Neural cell (in vitro differentiated cells): ENCODE data around the gene SMR3A. TPM values are rescaled to one million over a fixed set of nuclear protein-coding genes. Genes with fewer than 3 reads are reported as not detected.

Experiments used
- H2AFZ ChIP-seq: fragments of 200-600, 300-800 bp; sonication (generic), shearing (Covaris generic); 2 replicates; pipeline ENCODE4 v1.6.0; 2014; ENCODE audit warnings: low read depth, mild to moderate bottlenecking, antibody characterized with exemption, low read length, moderate library complexity
- H3F3A ChIP-seq: fragments of 200-600 bp; shearing (Covaris generic); 2 replicates; pipeline ENCODE4 v1.6.1; 2016; ENCODE audit warnings: mild to moderate bottlenecking, moderate library complexity, mixed read lengths, antibody characterized with exemption, low read length; ENCODE audit not compliant: insufficient read depth, poor library complexity, severe bottlenecking
- H3K27ac ChIP-seq: fragments of 200-600, 300-800 bp; sonication (generic), shearing (Covaris generic); 2 replicates; pipeline ENCODE4 v1.5.1; 2014; ENCODE audit warnings: mild to moderate bottlenecking, low read length, moderate library complexity
- H3K27me3 ChIP-seq: fragments of 300-800, 200-600 bp; sonication (generic), shearing (Covaris generic); 2 replicates; pipeline ENCODE4 v1.6.0; 2014; ENCODE audit warnings: mild to moderate bottlenecking, low read depth, low read length, moderate library complexity; ENCODE audit not compliant: insufficient read depth
- H3K36me3 ChIP-seq: fragments of 300-800, 200-600 bp; sonication (generic), shearing (Covaris generic); 2 replicates; pipeline ENCODE4 v1.5.1; 2014; ENCODE audit warnings: mild to moderate bottlenecking, antibody characterized with exemption, low read length, moderate library complexity; ENCODE audit not compliant: insufficient read depth
- H3K4me2 ChIP-seq: fragments of 300-800, 200-600 bp; sonication (generic), shearing (Covaris generic); 2 replicates; pipeline ENCODE4 v1.6.0; 2014; ENCODE audit warnings: mild to moderate bottlenecking, low read length
- H3K4me3 ChIP-seq: fragments of 300-800, 200-600 bp; sonication (generic), shearing (Covaris generic); 2 replicates; pipeline ENCODE4 v1.5.1; 2014; ENCODE audit warnings: mild to moderate bottlenecking, low read length, moderate library complexity
- H3K79me2 ChIP-seq: fragments of 200-600 bp; shearing (Covaris generic); replicated peaks from 2 replicates; pipeline ENCODE4 v1.6.0; 2014; ENCODE audit warnings: mild to moderate bottlenecking, low read length, moderate library complexity; ENCODE audit not compliant: insufficient read depth
- H3K9ac ChIP-seq: fragments of 300-800, 200-600 bp; sonication (generic), shearing (Covaris generic); 2 replicates; pipeline ENCODE4 v1.6.1; 2016; ENCODE audit warnings: mild to moderate bottlenecking, low read length, mixed read lengths
- H3K9me2 ChIP-seq: fragments of 200-600 bp; shearing (Covaris generic); 2 replicates; pipeline ENCODE4 v1.6.1; 2016; ENCODE audit warnings: mild to moderate bottlenecking, low read length, mixed read lengths; ENCODE audit not compliant: insufficient read depth
- H3K9me3 ChIP-seq: fragments of 200-600, 300-800 bp; sonication (generic), shearing (Covaris generic); 2 replicates; pipeline ENCODE4 v1.6.1; 2016; ENCODE audit warnings: mild to moderate bottlenecking, mixed run types, low read length, moderate library complexity, mixed read lengths
- H4K20me1 ChIP-seq: fragments of 200-600 bp; shearing (Covaris generic); 2 replicates; pipeline ENCODE4 v1.6.1; 2016; ENCODE audit warnings: mild to moderate bottlenecking, mixed run types; ENCODE audit not compliant: insufficient read depth
- CTCF ChIP-seq: fragments of 450-650 bp; IDR thresholded peaks from 2 replicates; pipeline ENCODE4 v1.5.1; 2014; ENCODE audit warnings: antibody characterized with exemption, mild to moderate bottlenecking, moderate library complexity; ENCODE audit not compliant: poor library complexity, severe bottlenecking
- EP300 ChIP-seq: fragments of 450-650 bp; conservative IDR thresholded peaks from 2 replicates; pipeline ENCODE4 v1.6.1; 2014; ENCODE audit warnings: antibody characterized with exemption, mild to moderate bottlenecking, moderate library complexity; ENCODE audit not compliant: poor library complexity, severe bottlenecking
- EZH2 ChIP-seq: fragments of 200-600, 300-800 bp; shearing (Covaris generic), sonication (generic); IDR thresholded peaks from 2 replicates; pipeline ENCODE4 v1.6.1; 2014; ENCODE audit warnings: antibody characterized with exemption, low read length, borderline replicate concordance, mild to moderate bottlenecking; ENCODE audit not compliant: insufficient read depth, poor library complexity, severe bottlenecking
- MXI1 ChIP-seq: fragments of 450-650 bp; conservative IDR thresholded peaks from 2 replicates; pipeline ENCODE4 v1.6.1; 2014; ENCODE audit warnings: antibody characterized with exemption, mild to moderate bottlenecking; ENCODE audit not compliant: poor library complexity, severe bottlenecking
- POLR2AphosphoS5 ChIP-seq: IDR thresholded peaks from 2 replicates; pipeline ENCODE4 v1.6.1; 2012
- RAD21 ChIP-seq: fragments of 450-650 bp; conservative IDR thresholded peaks from 2 replicates; pipeline ENCODE4 v1.6.1; 2014; ENCODE audit warnings: antibody characterized with exemption, mild to moderate bottlenecking, moderate library complexity
- REST ChIP-seq: IDR thresholded peaks from 2 replicates; pipeline ENCODE4 v1.6.1; 2012; ENCODE audit warnings: borderline replicate concordance
- SMC3 ChIP-seq: fragments of 450-650 bp; conservative IDR thresholded peaks from 2 replicates; pipeline ENCODE4 v1.6.1; 2014; ENCODE audit warnings: antibody characterized with exemption, mild to moderate bottlenecking, moderate library complexity; ENCODE audit not compliant: poor library complexity
- TAF1 ChIP-seq: IDR thresholded peaks from 2 replicates; pipeline ENCODE4 v1.6.1; 2012; ENCODE audit warnings: low read depth
- polyA plus RNA-seq: library from polyadenylated mRNA; depleted of rRNA; stranded (reverse); fragments of >200 nt; gene quantifications from 2 replicates; pipeline ENCODE4 v1.2.3, GENCODE V29; 2014

Gene SMR3A
- polyA plus RNA-seq, 1 donor from 2014 or later: not detected

DNA sequence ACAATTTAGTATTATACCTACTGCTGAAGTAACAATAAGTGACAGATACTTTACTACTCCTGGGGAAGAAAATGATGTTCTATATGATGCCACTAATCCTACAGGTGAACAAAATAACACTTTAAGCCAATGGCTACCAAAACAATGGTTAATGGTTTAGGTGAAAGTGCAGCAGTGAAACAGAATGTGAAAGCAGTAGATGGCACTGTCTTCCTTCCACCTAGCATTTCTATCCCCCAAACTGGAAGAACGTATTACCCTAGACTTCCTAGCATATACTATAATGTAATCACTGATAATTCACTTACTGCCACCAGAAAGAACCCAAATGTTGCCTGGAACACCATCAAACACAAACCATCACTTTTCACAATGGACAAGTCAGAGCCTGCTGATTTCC, 44.6 kb upstream of the SMR3A start:
- H3K27me3 ChIP-seq: no peaks in the 10 kb centered on the region
- no peak overlapping the region for H3K9ac ChIP-seq
- H3K9me3 ChIP-seq: no peaks in the 10 kb centered on the region
- no peaks in the 10 kb centered on the region for H3K9me2 ChIP-seq
- TF ChIP-seq RAD21 (no peak), MXI1 (no peak), TAF1 (no peak), CTCF (no peak), EP300 (no peak), SMC3 (no peak), REST (no peak), EZH2 (no peak), POLR2AphosphoS5 (no peak)
- no peak overlapping the region for H2AFZ ChIP-seq
- H3K27ac ChIP-seq: no peak overlapping the region
- H3K4me3 ChIP-seq: no peak overlapping the region
- no peaks in the 10 kb centered on the region for H4K20me1 ChIP-seq
- no peak overlapping the region for H3K4me2 ChIP-seq
- H3K36me3 ChIP-seq: no peaks in the 10 kb centered on the region
- H3K79me2 ChIP-seq: no peaks in the 10 kb centered on the region
- H3F3A ChIP-seq: no peaks in the 10 kb centered on the region

GRCh38 chr4:70326052-70326451, 34.5 kb upstream of the SMR3A start:
- Histone ChIP-seq H3K4me2 (no peak overlapping the region), H3K27me3 (no peaks in the 10 kb centered on the region), H4K20me1 (no peaks in the 10 kb centered on the region), H3K27ac (no peak overlapping the region), H3K9ac (no peak overlapping the region), H3K9me2 (no peaks in the 10 kb centered on the region), H2AFZ (no peak overlapping the region), H3K9me3 (no peaks in the 10 kb centered on the region), H3F3A (no peaks in the 10 kb centered on the region), H3K36me3 (no peaks in the 10 kb centered on the region), H3K4me3 (no peak overlapping the region), H3K79me2 (no peaks in the 10 kb centered on the region)
- TF ChIP-seq EZH2 (no peak), SMC3 (no peak), CTCF (no peak), RAD21 (no peak), TAF1 (no peak), MXI1 (no peak), REST (no peak), POLR2AphosphoS5 (no peak), EP300 (no peak)
